ENCODE measurements around the gene NDUFS4. TPM values are rescaled to one million over a fixed set of nuclear protein-coding genes. Genes with fewer than 3 reads are reported as not detected.
"Not testable (repeated sequence)": the region's sequence is repeated elsewhere in the genome, so short reads cannot be mapped to it uniquely, and the experiment has no call there.

NDUFS4 gene
- total RNA-seq, 1 donor from 2014 or later, result 62.9 TPM

DNA sequence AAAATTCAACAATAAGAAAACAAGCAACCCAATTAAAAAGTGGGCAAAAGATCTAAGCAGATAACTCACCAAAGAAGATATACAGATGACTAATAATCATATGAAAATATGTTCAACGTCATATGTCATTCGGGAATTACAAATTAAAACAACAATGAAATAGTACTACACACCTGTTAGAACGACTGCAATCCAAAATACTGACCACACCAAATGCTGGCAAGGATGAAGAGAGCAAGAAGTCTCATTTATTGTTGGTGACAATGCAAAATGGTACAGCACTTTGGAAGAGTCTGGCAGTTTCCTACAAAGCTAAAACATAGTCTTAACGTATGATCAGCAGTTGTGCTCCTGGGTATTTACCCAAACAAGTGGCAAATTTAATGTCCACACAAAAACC, 37.5 kb downstream of the NDUFS4 start:
- Histone ChIP-seq H3K4me1 (peaks cover 8% of the 10 kb centered on the region), H3K4me3 (no peak overlapping the region), H3K36me3 (no peaks in the 10 kb centered on the region), H3K27me3 (no peaks in the 10 kb centered on the region), H3K9me3 (no peaks in the 10 kb centered on the region), H3K27ac (no peak overlapping the region)
- TF ChIP-seq, protein P1, sequence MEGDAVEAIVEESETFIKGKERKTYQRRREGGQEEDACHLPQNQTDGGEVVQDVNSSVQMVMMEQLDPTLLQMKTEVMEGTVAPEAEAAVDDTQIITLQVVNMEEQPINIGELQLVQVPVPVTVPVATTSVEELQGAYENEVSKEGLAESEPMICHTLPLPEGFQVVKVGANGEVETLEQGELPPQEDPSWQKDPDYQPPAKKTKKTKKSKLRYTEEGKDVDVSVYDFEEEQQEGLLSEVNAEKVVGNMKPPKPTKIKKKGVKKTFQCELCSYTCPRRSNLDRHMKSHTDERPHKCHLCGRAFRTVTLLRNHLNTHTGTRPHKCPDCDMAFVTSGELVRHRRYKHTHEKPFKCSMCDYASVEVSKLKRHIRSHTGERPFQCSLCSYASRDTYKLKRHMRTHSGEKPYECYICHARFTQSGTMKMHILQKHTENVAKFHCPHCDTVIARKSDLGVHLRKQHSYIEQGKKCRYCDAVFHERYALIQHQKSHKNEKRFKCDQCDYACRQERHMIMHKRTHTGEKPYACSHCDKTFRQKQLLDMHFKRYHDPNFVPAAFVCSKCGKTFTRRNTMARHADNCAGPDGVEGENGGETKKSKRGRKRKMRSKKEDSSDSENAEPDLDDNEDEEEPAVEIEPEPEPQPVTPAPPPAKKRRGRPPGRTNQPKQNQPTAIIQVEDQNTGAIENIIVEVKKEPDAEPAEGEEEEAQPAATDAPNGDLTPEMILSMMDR (IDR thresholded peaks at IDR 0.05), result no peak
- no peak for TF ChIP-seq POLR2A (IDR thresholded peaks at IDR 0.05)
- no peak for TF ChIP-seq POLR2AphosphoS5 (IDR thresholded peaks at IDR 0.05; ENCODE audit: insufficient read depth in 1 of 2, low read depth in 1 of 2)
- intact Hi-C loops (cut with DNase I), result no loop called here
- no peak for DNase-seq (ENCODE audit: extremely low spot score in 2 of 2)

DNA sequence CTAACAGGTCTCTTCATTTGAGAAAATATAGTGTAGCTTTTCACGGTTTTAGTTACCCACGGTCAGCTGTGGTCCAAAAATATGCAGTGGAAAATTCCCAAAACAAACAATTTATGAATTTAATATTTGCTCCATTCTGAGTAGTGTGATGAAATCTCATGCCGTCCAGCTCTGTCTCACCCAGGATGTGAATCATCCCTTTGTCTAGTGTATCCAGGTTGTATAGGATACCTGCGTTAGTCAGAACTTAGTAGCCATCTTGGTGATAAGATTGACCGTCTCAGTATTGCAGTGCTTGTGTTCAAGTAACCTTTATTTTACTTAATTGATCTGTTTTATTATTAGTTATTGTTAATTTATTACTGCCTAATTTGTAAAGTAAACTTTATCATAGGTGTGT, 41.1 kb downstream of the NDUFS4 start:
- H3K27me3 ChIP-seq, result no peaks in the 10 kb centered on the region
- peaks cover 8% of the 10 kb centered on the region for H3K4me1 ChIP-seq
- H3K27ac ChIP-seq, result no peak overlapping the region
- intact Hi-C loops (cut with DNase I), result no loop called here
- no peaks in the 10 kb centered on the region for H3K9me3 ChIP-seq
- DNase-seq (ENCODE audit: extremely low spot score in 2 of 2), result no peak
- H3K4me3 ChIP-seq, result no peak overlapping the region
- TF ChIP-seq POLR2A (IDR thresholded peaks at IDR 0.05) (no peak), POLR2AphosphoS5 (IDR thresholded peaks at IDR 0.05; ENCODE audit: insufficient read depth in 1 of 2, low read depth in 1 of 2) (no peak)
- TF ChIP-seq, protein P1 (IDR thresholded peaks at IDR 0.05), result no peak
- H3K36me3 ChIP-seq, result peaks cover 0 to 7% of the 10 kb centered on the region in 2 donors

DNA sequence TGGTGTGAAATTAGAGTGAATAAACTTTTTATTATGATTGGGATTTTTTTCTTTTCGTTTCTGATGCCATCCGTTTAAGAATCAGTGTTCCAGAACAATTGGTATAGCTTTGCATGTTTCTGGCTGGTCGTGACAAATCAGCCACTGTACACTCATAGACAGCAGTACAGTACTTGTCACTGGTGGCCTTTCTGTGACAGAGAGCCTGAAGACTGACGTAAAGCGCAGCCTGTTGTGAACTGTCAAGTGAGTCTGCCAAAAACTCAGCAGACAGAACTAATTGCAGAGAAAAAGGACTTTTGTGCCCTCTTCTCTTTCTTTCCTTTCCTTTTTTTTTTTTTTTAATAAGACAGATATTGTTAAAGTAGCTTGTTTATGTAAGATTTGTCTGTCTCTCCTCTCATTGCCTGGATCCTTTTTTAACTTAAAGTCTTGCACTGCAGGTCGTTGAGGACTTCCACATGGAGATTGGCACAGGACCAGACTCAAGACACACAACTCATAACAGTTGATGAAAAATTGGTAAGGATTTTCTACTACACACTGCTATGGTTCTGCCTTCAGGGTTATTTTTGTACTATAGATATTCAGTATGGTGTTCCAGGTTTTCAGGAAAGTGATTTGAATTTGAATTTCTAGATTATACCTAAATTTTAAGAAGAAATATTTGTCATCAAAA, 42.7 kb downstream of the NDUFS4 start:
- intact Hi-C loops (cut with DNase I), result no loop called here
- Histone ChIP-seq H3K4me1 (peaks cover 11% of the 10 kb centered on the region), H3K36me3 (peaks cover 0 to 7% of the 10 kb centered on the region in 2 donors)

DNA sequence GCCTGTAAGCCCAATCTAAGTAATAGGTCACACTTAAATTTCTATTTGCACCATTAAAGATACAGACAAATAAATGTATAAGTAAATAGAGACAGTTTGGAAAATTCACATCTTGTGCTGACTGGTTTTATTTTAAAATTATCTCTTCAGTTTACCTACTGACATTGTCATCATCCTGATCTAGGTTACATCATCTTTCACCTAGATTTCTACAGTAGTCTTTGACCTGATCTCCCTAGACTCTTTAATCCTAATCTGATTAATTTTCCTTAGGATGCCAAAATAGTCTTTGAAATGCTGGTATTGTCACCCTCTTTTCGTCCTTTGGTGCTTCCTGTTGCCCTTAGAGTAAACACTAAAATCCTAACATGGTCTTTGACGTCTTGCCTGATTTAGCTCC, 43.9 kb downstream of the NDUFS4 start:
- Histone ChIP-seq H3K4me3 (no peak overlapping the region), H3K4me1 (peaks cover 15% of the 10 kb centered on the region), H3K36me3 (peaks cover 0 to 7% of the 10 kb centered on the region in 2 donors), H3K27me3 (no peaks in the 10 kb centered on the region), H3K27ac (no peak overlapping the region), H3K9me3 (no peaks in the 10 kb centered on the region)
- DNase-seq (ENCODE audit: extremely low spot score in 2 of 2), result no peak
- TF ChIP-seq POLR2AphosphoS5 (IDR thresholded peaks at IDR 0.05; ENCODE audit: insufficient read depth in 1 of 2, low read depth in 1 of 2), result no peak
- intact Hi-C loops (cut with DNase I), result no loop called here

More for the DNA sequence above, 42.7 kb downstream of the NDUFS4 start:
- Histone ChIP-seq H3K4me3 (no peak overlapping the region), H3K27ac (no peak overlapping the region), H3K27me3 (no peaks in the 10 kb centered on the region), H3K9me3 (no peaks in the 10 kb centered on the region)
- TF ChIP-seq POLR2AphosphoS5 (IDR thresholded peaks at IDR 0.05; ENCODE audit: insufficient read depth in 1 of 2, low read depth in 1 of 2), result no peak
- TF ChIP-seq POLR2A (IDR thresholded peaks at IDR 0.05), result no peak
- no peak for DNase-seq (ENCODE audit: extremely low spot score in 2 of 2)

DNA sequence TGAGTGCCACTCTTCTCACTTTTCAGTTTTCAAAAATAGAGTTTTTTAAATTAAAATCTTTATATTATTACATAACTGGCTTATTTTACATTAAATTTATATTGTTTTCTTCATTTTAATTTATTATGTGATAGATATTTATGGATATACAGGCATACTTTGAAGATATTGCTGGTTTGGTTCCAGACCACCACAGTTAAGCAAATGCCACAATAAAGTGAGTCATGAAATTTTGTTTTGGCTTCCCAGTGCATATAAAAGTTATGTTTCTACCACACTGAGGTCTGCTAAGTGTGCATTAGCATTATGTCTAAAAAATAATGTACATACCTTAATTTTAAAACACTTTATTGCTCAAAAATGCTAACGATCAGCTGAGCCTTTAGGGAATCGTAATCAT, 47.4 kb downstream of the NDUFS4 start:
- H3K27me3 ChIP-seq, result no peaks in the 10 kb centered on the region
- TF ChIP-seq POLR2AphosphoS5 (IDR thresholded peaks at IDR 0.05; ENCODE audit: insufficient read depth in 1 of 2, low read depth in 1 of 2) (no peak), POLR2A (IDR thresholded peaks at IDR 0.05) (no peak)
- TF ChIP-seq, protein P1 (IDR thresholded peaks at IDR 0.05), result no peak
- no peaks in the 10 kb centered on the region for H3K9me3 ChIP-seq
- DNase-seq (ENCODE audit: extremely low spot score in 2 of 2), result no peak
- H3K27ac ChIP-seq, result no peak overlapping the region
- peaks cover 0 to 7% of the 10 kb centered on the region in 2 donors for H3K36me3 ChIP-seq
- no peak overlapping the region for H3K4me3 ChIP-seq
- peaks cover 23% of the 10 kb centered on the region for H3K4me1 ChIP-seq
- intact Hi-C loops (cut with DNase I), result no loop called here

DNA sequence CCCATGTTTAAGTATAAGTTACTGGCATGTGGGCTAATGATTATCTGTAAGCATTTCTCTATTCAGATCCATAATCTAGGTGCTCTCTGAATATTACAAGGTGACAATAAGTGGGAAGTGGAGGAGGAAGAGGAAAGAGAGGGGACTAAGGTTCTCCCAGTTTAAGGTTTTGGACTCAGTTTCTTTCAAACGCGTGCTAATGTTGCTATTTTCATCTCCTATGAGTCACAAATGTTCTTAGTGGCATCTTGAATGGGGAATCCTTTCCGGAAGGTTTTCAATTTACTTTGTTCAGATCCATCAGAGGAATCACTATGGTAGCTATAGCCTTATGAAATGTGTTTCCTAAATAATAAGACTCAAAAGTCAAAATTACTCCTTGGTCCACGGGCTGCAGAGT, 48.5 kb downstream of the NDUFS4 start:
- H3K27me3 ChIP-seq; H3K9me3 ChIP-seq; DNase-seq (ENCODE audit: extremely low spot score in 2 of 2); H3K36me3 ChIP-seq; H3K27ac ChIP-seq; H3K4me3 ChIP-seq; intact Hi-C loops (cut with DNase I): not testable (repeated sequence)
- H3K4me1 ChIP-seq, result peaks cover 27% of the 10 kb centered on the region

All from vagina (tissue), 2 donors.